K562 (cell line): Measurements from ENCODE around the gene EIF3M. TPM values are rescaled to one million over a fixed set of nuclear protein-coding genes. Genes with fewer than 3 reads are reported as not detected.

Experiments
- ATAC-seq: fragments of 200-7000 bp; cut with Tn5 transposase; 3 replicates; pipeline ENCODE4 v1.9.1; 2020; ENCODE audit warnings: moderate library complexity
- BruUV-seq: library from RNA; stranded (reverse); fragments of 400-500 nt; replicated peaks from 2 replicates; lab custom pipeline; 2021; lab: Mats Ljungman, UMichigan
- CTCF ChIA-PET: fragments of 300-600 bp; formaldehyde crosslinking; extraction: SDS; loops from one replicate; lab custom pipeline; 2021; ENCODE audit warnings: low intra/inter-chr PET ratio; lab: Yijun Ruan, JAX
- POLR2A ChIA-PET: fragments of 300-600, 350-650 bp; sonication (Branson Sonifier 250); formaldehyde crosslinking; extraction: SDS; loops from one replicate; lab custom pipeline; 2021; ENCODE audit warnings: antibody characterized with exemption, inconsistent platforms; lab: Yijun Ruan, JAX
- DNase-seq, 4 experiments: peaks; one replicate each; pipeline versions ENCODE4 v3.0.0 to v3.0.0-alpha.2; 2011 to 2018; ENCODE audit warnings: low spot score in 3 of 4, mixed read lengths in 3 of 4; ENCODE audit errors: extremely low read depth in 1 of 4
- FAIRE-seq: peaks from 2 replicates; lab custom pipeline; 2011; peaks lifted over from hg19 to GRCh38; lab: Jason Lieb, UNC
- H2AFZ ChIP-seq: 2 replicates; pipeline ENCODE4 v1.6.0; 2011; ENCODE audit warnings: low read depth, low read length, control low read depth, inconsistent platforms
- H3K27ac ChIP-seq: fragments of 200-600 bp; 3 replicates; pipeline ENCODE4 v1.8.0; 2011; ENCODE audit warnings: low read depth, mild to moderate bottlenecking, control low read depth, inconsistent platforms, low read length, moderate library complexity, mixed read lengths; ENCODE audit errors: extremely low read depth
- H3K27me3 ChIP-seq, 2 experiments: fragments of 300-600 bp in 1 of 2; 2 replicates in 1 of 2; 3 replicates in 1 of 2; pipeline versions ENCODE4 v1.6.0 to v1.8.0; 2011; ENCODE audit warnings: inconsistent platforms in 2 of 2, low read length in 2 of 2, mild to moderate bottlenecking in 1 of 2, mixed read lengths in 1 of 2, moderate library complexity in 1 of 2; ENCODE audit not compliant: control insufficient read depth in 2 of 2, insufficient read depth in 2 of 2
- H3K36me3 ChIP-seq: fragments of 300-600 bp; 3 replicates; pipeline ENCODE4 v1.8.0; 2011; ENCODE audit warnings: mild to moderate bottlenecking, low read length, inconsistent platforms; ENCODE audit not compliant: control insufficient read depth, insufficient read depth
- H3K4me1 ChIP-seq, 2 experiments: fragments of 200-600 bp in 1 of 2; replicated peaks in 1 of 2; 2 replicates in 1 of 2; 3 replicates in 1 of 2; pipeline versions ENCODE4 v1.5.1 to v1.8.0; 2011; ENCODE audit warnings: inconsistent platforms in 2 of 2, low read length in 2 of 2, mild to moderate bottlenecking in 1 of 2, mixed read lengths in 1 of 2, moderate library complexity in 1 of 2; ENCODE audit not compliant: control insufficient read depth in 2 of 2, insufficient read depth in 2 of 2
- H3K4me2 ChIP-seq: 2 replicates; pipeline ENCODE4 v1.6.1; 2011; ENCODE audit warnings: low read length, control low read depth, inconsistent platforms, mixed read lengths; ENCODE audit not compliant: insufficient read depth
- H3K4me3 ChIP-seq: fragments of 200-600 bp; sonication (generic), shearing (Covaris generic); 2 replicates; pipeline ENCODE4 v1.5.1; 2016; ENCODE audit warnings: control low read depth, inconsistent platforms
- H3K79me2 ChIP-seq: fragments of 200-600 bp; 3 replicates; pipeline ENCODE4 v1.8.0; 2011; ENCODE audit warnings: low read length, inconsistent platforms; ENCODE audit not compliant: control insufficient read depth, insufficient read depth
- H3K9ac ChIP-seq, 2 experiments: 2 replicates each; pipeline versions ENCODE4 v1.6.0 to v1.6.1; 2011; ENCODE audit warnings: low read depth in 2 of 2, low read length in 2 of 2, control low read depth in 1 of 2, inconsistent platforms in 1 of 2, mild to moderate bottlenecking in 1 of 2, mixed read lengths in 1 of 2; ENCODE audit not compliant: insufficient read depth in 1 of 2
- H3K9me1 ChIP-seq: one replicate; pipeline ENCODE4 v1.6.0; 2011; ENCODE audit warnings: inconsistent platforms, mild to moderate bottlenecking, low read length, moderate library complexity; ENCODE audit not compliant: control insufficient read depth, insufficient read depth
- H3K9me3 ChIP-seq: replicated peaks from 2 replicates; pipeline ENCODE4 v1.5.1; 2011; ENCODE audit warnings: low read depth, low read length, inconsistent platforms; ENCODE audit not compliant: control insufficient read depth, insufficient read depth
- H4K20me1 ChIP-seq: replicated peaks from 2 replicates; pipeline ENCODE4 v1.6.1; 2011; ENCODE audit warnings: low read length, inconsistent platforms, mixed read lengths; ENCODE audit not compliant: control insufficient read depth, insufficient read depth
- BCL6 ChIP-seq: fragments of 250-450 bp; sonication (Bioruptor Pico); IDR thresholded peaks from 2 replicates; pipeline ENCODE4 v1.4.0; 2020
- C11orf30 ChIP-seq: fragments of 450-650 bp; IDR thresholded peaks from 2 replicates; pipeline ENCODE4 v1.6.1; 2016; ENCODE audit warnings: low read depth, mild to moderate bottlenecking
- CBFA2T3 ChIP-seq: fragments of 450-650 bp; IDR thresholded peaks from 2 replicates; pipeline ENCODE4 v1.6.1; 2017
- CBFB ChIP-seq: sonication (generic); formaldehyde crosslinking; IDR thresholded peaks from 2 replicates; pipeline ENCODE4 v1.4.0; 2020; ENCODE audit warnings: mild to moderate bottlenecking, missing genetic modification reagents
- CREB3L1 ChIP-seq: fragments of 450-650 bp; IDR thresholded peaks from 2 replicates; pipeline ENCODE4 v1.6.1; 2014; ENCODE audit warnings: low read depth, mild to moderate bottlenecking, moderate library complexity, borderline replicate concordance
- ETS2 ChIP-seq: IDR thresholded peaks from 2 replicates; pipeline ENCODE4 v1.6.1; 2016; ENCODE audit warnings: borderline replicate concordance, missing genetic modification characterization, mild to moderate bottlenecking, moderate library complexity, missing compliant biosample characterization; ENCODE audit not compliant: poor library complexity, severe bottlenecking
- FOS ChIP-seq: IDR thresholded peaks from 3 replicates; pipeline ENCODE4 v1.6.1; 2011; ENCODE audit not compliant: insufficient read length; ENCODE audit errors: extremely low read depth
- GABPB2 ChIP-seq: fragments of 250-450 bp; sonication (Bioruptor Pico); conservative IDR thresholded peaks from 2 replicates; pipeline ENCODE4 v1.5.1; 2021; ENCODE audit warnings: mild to moderate bottlenecking
- NFE2 ChIP-seq: IDR thresholded peaks from 2 replicates; pipeline ENCODE4 v1.6.1; 2014; ENCODE audit warnings: antibody characterized with exemption, low read depth
- PHF21A ChIP-seq: fragments of 450-650 bp; IDR thresholded peaks from 2 replicates; pipeline ENCODE4 v1.6.1; 2017; ENCODE audit warnings: low read depth, borderline replicate concordance
- RAD51 ChIP-seq: fragments of 450-650 bp; IDR thresholded peaks from 2 replicates; pipeline ENCODE4 v1.7.1; 2016; ENCODE audit warnings: low read depth, mild to moderate bottlenecking, borderline replicate concordance
- RBM34 ChIP-seq: fragments of 200-400 bp; formaldehyde crosslinking; IDR thresholded peaks from 2 replicates; pipeline ENCODE4 v1.6.1; 2018; ENCODE audit warnings: low read length, borderline replicate concordance; ENCODE audit not compliant: insufficient read depth
- RFX7 ChIP-seq: fragments of 250-450 bp; sonication (Bioruptor Pico); IDR thresholded peaks from 2 replicates; pipeline ENCODE4 v1.5.1; 2021; ENCODE audit warnings: mild to moderate bottlenecking
- RUNX1 ChIP-seq: sonication (generic); IDR thresholded peaks from 2 replicates; pipeline ENCODE4 v1.6.1; 2016; ENCODE audit warnings: antibody characterized with exemption, low read depth
- TAF15 ChIP-seq: fragments of 200-400 bp; formaldehyde crosslinking; IDR thresholded peaks from 2 replicates; pipeline ENCODE4 v1.6.1; 2017; ENCODE audit warnings: mild to moderate bottlenecking, low read depth, low read length, moderate library complexity
- THAP12 ChIP-seq: fragments of 250-450 bp; sonication (Bioruptor Pico); IDR thresholded peaks from 2 replicates; pipeline ENCODE4 v1.9.0; 2021; ENCODE audit warnings: mild to moderate bottlenecking, inconsistent platforms
- ZBED1 ChIP-seq: IDR thresholded peaks from 2 replicates; pipeline ENCODE4 v1.6.1; 2014
- ZNF263 ChIP-seq: sonication (generic); formaldehyde crosslinking; IDR thresholded peaks from 2 replicates; pipeline ENCODE4 v1.8.0; 2022; ENCODE audit warnings: mild to moderate bottlenecking, missing genetic modification reagents, borderline replicate concordance
- ZNF347 ChIP-seq: fragments of 450-650 bp; formaldehyde crosslinking; IDR thresholded peaks from 2 replicates; pipeline ENCODE4 v1.4.0; 2020; ENCODE audit warnings: low read depth, mild to moderate bottlenecking, moderate library complexity
- ZNF644 ChIP-seq: fragments of 200-800 bp; sonication (Bioruptor generic); IDR thresholded peaks from 2 replicates; pipeline ENCODE4 v1.6.1; 2016; ENCODE audit warnings: low read depth, missing genetic modification characterization, missing compliant biosample characterization
- WGBS: fragments of 100-300 bp; shearing (Covaris generic); methylation state at CpG from one replicate; pipeline ENCODE4 v1.1.6; 2016; ENCODE audit warnings: low coverage, mixed read lengths; ENCODE audit not compliant: insufficient coverage; ENCODE audit errors: missing lambda C conversion rate; 5-methylcytosine and 5-hydroxymethylcytosine counted together
- in situ Hi-C: fragments of 300-500 bp; cut with MboI; formaldehyde crosslinking; loops from 4 replicates; pipeline ENCODE4 v1.15.0; 2018; ENCODE audit warnings: inconsistent platforms, mixed read lengths
- intact Hi-C: fragments of 100-400 bp; cut with micrococcal nuclease; formaldehyde crosslinking; loops from 2 replicates; pipeline ENCODE4 v1.14.2; 2022
- polyA plus RNA-seq, 8 experiments: library from polyadenylated mRNA; depleted of rRNA in 4 of 8; stranded (reverse) in 5 of 8; unstranded in 3 of 8; fragments of >200 nt; fragmentation: Nextera tagmentation in 2 of 8; fragmentation: Illumina TruSeq in 1 of 8; extraction: Ambion mirVana in 2 of 8; extraction: Trizol in 1 of 8; gene quantifications; 2 replicates each; pipeline versions ENCODE4 v1.2.1 to v1.2.3, GENCODE V29; 2011 to 2014; ENCODE audit warnings: inconsistent platforms in 1 of 8, missing spikeins in 1 of 8
- total RNA-seq, 7 experiments: library from RNA; depleted of rRNA in 6 of 7; stranded (reverse); fragments of >200 nt in 6 of 7; fragmentation: Illumina TruSeq in 2 of 7; extraction: Trizol in 2 of 7; gene quantifications; 2 replicates each; pipeline versions ENCODE4 v1.2.1 to v1.2.3, GENCODE V29; 2011 to 2021; ENCODE audit warnings: low replicate concordance in 1 of 7

The EIF3M gene
- total and polyA plus RNA-seq, 9 of the 15 experiments (the other 6 are each of a cell fraction or from before 2014, with no cell fraction given), result 602 to 2,015 (median 1,058) TPM

DNA sequence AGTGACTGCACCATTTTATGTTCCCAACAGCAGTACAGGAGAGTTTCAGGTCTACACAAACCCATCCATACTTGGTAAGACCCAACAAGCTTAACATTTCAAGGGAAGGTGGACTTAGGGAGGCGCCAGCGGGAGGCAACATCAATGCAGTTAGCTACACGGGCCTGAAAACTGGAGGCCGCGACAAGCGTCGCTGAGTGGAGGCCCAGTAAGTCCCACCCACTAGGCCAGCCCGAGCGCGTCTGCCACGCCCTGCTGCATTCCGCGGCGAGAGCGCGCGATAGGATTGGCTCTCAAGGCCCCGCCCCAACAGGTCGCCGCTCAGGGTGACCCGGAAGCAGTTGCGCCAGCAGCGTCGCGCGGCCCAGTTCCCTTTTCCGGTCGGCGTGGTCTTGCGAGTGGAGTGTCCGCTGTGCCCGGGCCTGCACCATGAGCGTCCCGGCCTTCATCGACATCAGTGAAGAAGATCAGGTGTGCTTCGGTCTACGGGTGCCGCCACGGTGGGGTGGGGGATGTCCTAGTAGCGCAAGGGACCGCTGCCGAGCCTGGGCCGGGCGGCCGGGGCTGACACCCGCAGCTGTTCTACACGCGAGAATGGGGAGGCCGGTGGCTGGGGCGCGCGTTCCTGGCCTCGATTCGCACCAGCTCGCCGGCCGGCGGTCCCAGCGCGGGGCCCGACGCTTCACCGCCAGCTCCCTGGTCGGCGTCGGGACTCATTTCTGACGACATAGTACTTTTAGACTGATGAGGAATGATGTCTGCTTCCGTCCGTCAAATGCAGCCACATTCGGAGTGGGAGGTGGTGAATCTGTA is at the start of gene EIF3M (continued):
- TF ChIP-seq RUNX1 (0 out of 2 replicates have a peak, but pooled peaks have one; percentile 39), NFE2 (no peak), RBM34 (0 out of 2 replicates have a peak, but pooled peaks have one; percentile 15), RAD51 (no peak), FOS (no peak), ZBED1 (no peak)

DNA sequence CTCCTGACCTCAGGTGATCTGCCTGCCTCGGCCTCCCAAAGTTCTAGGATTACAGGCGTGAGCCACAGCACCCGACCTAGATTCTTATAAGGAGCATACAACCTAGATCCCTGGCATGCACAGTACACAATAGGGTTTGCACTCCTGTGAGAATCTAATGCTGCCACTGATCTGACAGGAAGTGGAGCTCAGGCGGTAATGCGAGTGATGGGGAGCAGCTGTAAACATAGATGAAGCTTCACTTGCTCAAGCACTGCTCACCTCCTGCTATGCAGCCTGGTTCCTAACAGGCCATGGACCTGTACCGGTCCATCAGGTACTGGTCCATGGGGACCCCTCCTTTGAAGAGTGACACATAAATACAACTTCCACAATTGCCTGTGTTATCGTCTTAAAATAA is 44.8 kb upstream of the EIF3M start:
- no peak overlapping the region for H3K4me3 ChIP-seq
- no peaks in the 10 kb centered on the region; a peak in 1 of 5 replicates for H3K4me1 ChIP-seq
- H2AFZ ChIP-seq, result no peak overlapping the region
- no peaks in the 10 kb centered on the region for H3K9me1 ChIP-seq
- in situ Hi-C loops, result no loop called here
- ChIA-PET CTCF (no interaction called here), POLR2A (interaction anchor here (0.6 to 1.7 kb wide), 3 partner anchors 13 to 46 kb away, joined by 3 to 4 read pairs (median 3); no protein-coding TSS in a partner anchor)
- no peak for DNase-seq
- no peak overlapping the region for H3K9ac ChIP-seq
- no peaks in the 10 kb centered on the region for H3K9me3 ChIP-seq
- no peak overlapping the region for H3K27ac ChIP-seq
- no peaks in the 10 kb centered on the region for H3K36me3 ChIP-seq
- no peaks in the 10 kb centered on the region for H3K79me2 ChIP-seq
- no peak for ATAC-seq
- H3K27me3 ChIP-seq, result no peaks in the 10 kb centered on the region
- intact Hi-C loops, result no loop called here
- H3K4me2 ChIP-seq, result no peak overlapping the region
- FAIRE-seq, result no peak
- H4K20me1 ChIP-seq, result no peaks in the 10 kb centered on the region
- 52% methylated on average over 7 of the region's 7 CpGs for WGBS
- no TSS peak for BruUV-seq
- no peak for TF ChIP-seq CBFB
- TF ChIP-seq ZNF347 (CRISPR knock-in tag), result no peak
- no peak for TF ChIP-seq GABPB2 (CRISPR knock-in tag)
- no peak for TF ChIP-seq BCL6 (CRISPR knock-in tag)
- no peak for TF ChIP-seq CBFA2T3
- TF ChIP-seq ETS2, result no peak
- TF ChIP-seq ZNF263 (CRISPR knock-in tag), result no peak
- no peak for TF ChIP-seq THAP12
- TF ChIP-seq CREB3L1, result no peak
- no peak for TF ChIP-seq ZNF644 (tag)
- no peak for TF ChIP-seq PHF21A
- TF ChIP-seq RFX7 (CRISPR knock-in tag), result no peak
- TF ChIP-seq C11orf30, result no peak
- TF ChIP-seq TAF15, result no peak
